HG03521 (cell line): ENCODE measurements around the gene PRMT2.

Experiments used
- ATAC-seq: cut with Tn5 transposase; IDR thresholded peaks from one replicate; pipeline ENCODE4 v1.9.1; 2021; ENCODE audit warnings: mild to moderate bottlenecking, moderate library complexity; ENCODE audit not compliant: unreplicated experiment

The PRMT2 gene

GRCh38 chr21:46635324-46636180 is at the start of gene PRMT2:
Gene PRMT2 (plus strand): TSS chr21:46635674. CDS start chr21:46636952, 1,278 bp downstream.
- ATAC-seq = peak; percentile 92

GRCh38 chr21:46594276-46594675 is 41.2 kb upstream of the PRMT2 start:
- ATAC-seq = no peak

GRCh38 chr21:46596201-46596600 is 39.3 kb upstream of the PRMT2 start:
- ATAC-seq = no peak

GRCh38 chr21:46597031-46597430 is 38.4 kb upstream of the PRMT2 start:
- no peak for ATAC-seq

GRCh38 chr21:46597896-46598343 is 37.6 kb upstream of the PRMT2 start:
- no peak for ATAC-seq

GRCh38 chr21:46598581-46599572 is 36.6 kb upstream of the PRMT2 start:
- ATAC-seq = no peak

- ATAC-seq = no peak
These were observed 35.2 kb upstream of the PRMT2 start for GRCh38 chr21:46600305-46600704.

- ATAC-seq = no peak
These were observed 34.5 kb upstream of the PRMT2 start for GRCh38 chr21:46600978-46601377.

GRCh38 chr21:46603228-46603627 is 32.2 kb upstream of the PRMT2 start:
- no peak for ATAC-seq

- ATAC-seq = no peak
These were observed 31.0 kb upstream of the PRMT2 start for GRCh38 chr21:46604329-46604974.

GRCh38 chr21:46604975-46605766 is 30.3 kb upstream of the PRMT2 start, which contains the start of gene S100B:
Gene S100B (minus strand): TSS chr21:46605082. CDS start chr21:46602415, 2,667 bp downstream.
- no peak for ATAC-seq

- ATAC-seq = no peak
These were observed 29.6 kb upstream of the PRMT2 start for GRCh38 chr21:46605767-46606426.

GRCh38 chr21:46606427-46606813 is 29.1 kb upstream of the PRMT2 start:
- ATAC-seq = no peak

- ATAC-seq = no peak
These were observed 27.8 kb upstream of the PRMT2 start for GRCh38 chr21:46607636-46608035.

GRCh38 chr21:46608672-46609111 is 26.8 kb upstream of the PRMT2 start:
- ATAC-seq = no peak

GRCh38 chr21:46610018-46610701 is 25.3 kb upstream of the PRMT2 start:
- ATAC-seq = no peak

- ATAC-seq = no peak
These were observed 22.1 kb upstream of the PRMT2 start for GRCh38 chr21:46613391-46613790.

- no peak for ATAC-seq
These were observed 19.4 kb upstream of the PRMT2 start for GRCh38 chr21:46616050-46616449.

GRCh38 chr21:46616656-46617055 is 18.8 kb upstream of the PRMT2 start:
- no peak for ATAC-seq
